WERI-Rb-1 (cell line): Measurements from ENCODE around the gene CBARP.
A peak's percentile ranks its signal among the peaks of the same experiment; 100 is the strongest.

Source experiments
- DNase-seq: peaks from one replicate; pipeline ENCODE4 v3.0.0-alpha.2; 2020
- H3K27ac ChIP-seq: fragments of 250-450 bp; sonication (Bioruptor Pico); 2 replicates; pipeline ENCODE4 v1.5.1; 2020; ENCODE audit warnings: mild to moderate bottlenecking, moderate library complexity
- H3K27me3 ChIP-seq: fragments of 250-450 bp; sonication (Bioruptor Pico); 2 replicates; pipeline ENCODE4 v1.5.1; 2021; ENCODE audit warnings: mild to moderate bottlenecking, low read depth, moderate library complexity; ENCODE audit not compliant: insufficient read depth, severe bottlenecking
- H3K36me3 ChIP-seq: fragments of 250-450 bp; sonication (Bioruptor Pico); 2 replicates; pipeline ENCODE4 v1.5.1; 2020; ENCODE audit warnings: mild to moderate bottlenecking, moderate library complexity
- H3K4me3 ChIP-seq: 2 replicates; pipeline ENCODE4 v1.5.1; 2011; ENCODE audit warnings: low read depth, mild to moderate bottlenecking, control low read depth, low read length
- H3K9me3 ChIP-seq: fragments of 250-450 bp; sonication (Bioruptor Pico); 2 replicates; pipeline ENCODE4 v1.5.1; 2021; ENCODE audit warnings: mild to moderate bottlenecking, moderate library complexity; ENCODE audit not compliant: severe bottlenecking
- CTCF ChIP-seq: IDR thresholded peaks from 2 replicates; pipeline ENCODE4 v1.5.1; 2011; ENCODE audit warnings: low read depth, mild to moderate bottlenecking, control low read depth, inconsistent platforms, low read length

Gene CBARP

GRCh38 chr19:1259206-1259875, 21.5 kb upstream of the CBARP start:
- peak; percentile 68 for DNase-seq
- no peaks in the 10 kb centered on the region for H3K9me3 ChIP-seq
- peak overlapping the region; percentile 57 for H3K27ac ChIP-seq
- H3K4me3 ChIP-seq = no peak overlapping the region
- TF ChIP-seq CTCF = no peak
- H3K36me3 ChIP-seq = peaks cover 36% of the 10 kb centered on the region
- no peaks in the 10 kb centered on the region for H3K27me3 ChIP-seq

- TF ChIP-seq CTCF = no peak
- DNase-seq = no peak
- Histone ChIP-seq H3K4me3 (no peak overlapping the region), H3K36me3 (peaks cover 42% of the 10 kb centered on the region), H3K27me3 (no peaks in the 10 kb centered on the region), H3K27ac (peak overlapping the region; percentile 57), H3K9me3 (no peaks in the 10 kb centered on the region)
Measured at GRCh38 chr19:1258707-1259205, 21.0 kb upstream of the CBARP start.

DNA sequence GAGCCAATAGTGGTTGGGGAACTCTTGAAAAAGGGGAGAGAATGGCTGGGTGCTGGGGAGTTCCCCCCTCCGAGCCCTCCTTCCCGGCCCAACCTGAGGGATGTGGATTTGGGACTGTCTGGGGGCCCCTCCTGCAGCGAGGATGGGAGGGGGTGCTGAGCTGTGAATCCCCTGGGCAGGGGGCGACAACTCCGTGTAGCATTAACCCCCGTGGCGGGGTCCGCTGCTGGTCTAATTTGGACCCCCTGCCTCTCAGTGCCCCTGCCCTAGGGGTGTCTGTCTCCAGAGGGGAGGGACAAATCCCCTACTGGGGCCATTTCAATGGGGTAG, 20.3 kb upstream of the CBARP start:
- no peaks in the 10 kb centered on the region for H3K27me3 ChIP-seq
- H3K27ac ChIP-seq = no peak overlapping the region
- no peaks in the 10 kb centered on the region for H3K9me3 ChIP-seq
- H3K4me3 ChIP-seq = no peak overlapping the region
- no peak for DNase-seq
- TF ChIP-seq CTCF = no peak
- H3K36me3 ChIP-seq = peaks cover 48% of the 10 kb centered on the region

- no peak for DNase-seq
- Histone ChIP-seq H3K9me3 (no peaks in the 10 kb centered on the region), H3K36me3 (peaks cover 53% of the 10 kb centered on the region), H3K27ac (no peak overlapping the region), H3K27me3 (no peaks in the 10 kb centered on the region), H3K4me3 (no peak overlapping the region)
- TF ChIP-seq CTCF = no peak
Measured at GRCh38 chr19:1257475-1258162, 19.8 kb upstream of the CBARP start.

DNA sequence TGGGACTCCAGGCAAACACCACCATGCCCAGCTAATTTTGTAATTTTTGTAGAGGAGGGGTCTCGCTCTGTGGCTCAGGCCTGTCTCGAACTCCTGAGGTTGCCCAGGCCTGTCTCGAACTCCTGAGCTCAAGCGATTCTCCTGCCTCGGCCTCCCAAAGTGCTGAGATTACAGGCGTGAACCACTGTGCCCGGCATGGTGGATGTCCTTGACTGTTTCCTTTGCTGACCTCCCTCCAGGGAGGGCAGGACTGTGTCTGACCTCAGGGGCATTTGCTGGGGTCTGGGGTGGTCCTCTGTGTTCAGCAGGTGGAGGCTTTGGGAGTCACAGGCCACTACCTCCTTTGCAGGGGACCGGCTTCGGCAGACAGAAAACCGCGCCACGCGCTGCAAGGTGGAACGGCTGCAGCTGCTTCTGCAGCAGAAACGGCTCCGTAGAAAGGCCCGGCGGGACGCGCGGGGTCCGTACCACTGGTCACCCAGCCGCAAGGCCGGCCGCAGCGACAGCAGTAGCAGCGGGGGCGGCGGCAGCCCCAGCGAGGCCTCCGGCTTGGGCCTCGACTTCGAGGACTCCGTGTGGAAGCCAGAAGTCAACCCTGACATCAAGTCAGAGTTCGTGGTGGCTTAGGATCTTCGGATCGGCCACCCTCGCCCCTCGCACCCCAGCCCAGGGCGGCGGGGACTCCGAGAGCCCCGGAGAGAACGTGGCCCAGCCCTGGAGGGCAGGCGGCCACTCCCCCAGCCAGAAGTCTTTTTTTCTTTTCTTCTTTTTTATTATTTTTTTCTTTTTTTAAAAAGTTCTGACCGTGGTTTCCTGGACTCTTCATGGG, 19.1 kb upstream of the CBARP start:
- TF ChIP-seq CTCF = no peak
- H3K27ac ChIP-seq = no peak overlapping the region

More for the DNA sequence above, 19.1 kb upstream of the CBARP start:
- no peak for DNase-seq
- H3K4me3 ChIP-seq = no peak overlapping the region
- H3K36me3 ChIP-seq = peaks cover 60% of the 10 kb centered on the region
- no peaks in the 10 kb centered on the region for H3K9me3 ChIP-seq
- H3K27me3 ChIP-seq = no peaks in the 10 kb centered on the region
